Daoy (cell line): ENCODE measurements around the gene PDIA4. TPM values are rescaled to one million over a fixed set of nuclear protein-coding genes. Genes with fewer than 3 reads are reported as not detected.
"Not testable (repeated sequence)": the region's sequence is repeated elsewhere in the genome, so short reads cannot be mapped to it uniquely, and the experiment has no call there.

ENCODE experiments used
- DNase-seq: peaks from one replicate; pipeline ENCODE4 v3.0.0-alpha.2; 2015; ENCODE audit warnings: low read depth
- total RNA-seq: library from RNA; depleted of rRNA; stranded (reverse); fragments of >200 nt; shearing (Covaris generic); gene quantifications from 2 replicates; pipeline ENCODE4 v1.2.3, GENCODE V29; 2014; rRNA removed

Gene PDIA4, protein sequence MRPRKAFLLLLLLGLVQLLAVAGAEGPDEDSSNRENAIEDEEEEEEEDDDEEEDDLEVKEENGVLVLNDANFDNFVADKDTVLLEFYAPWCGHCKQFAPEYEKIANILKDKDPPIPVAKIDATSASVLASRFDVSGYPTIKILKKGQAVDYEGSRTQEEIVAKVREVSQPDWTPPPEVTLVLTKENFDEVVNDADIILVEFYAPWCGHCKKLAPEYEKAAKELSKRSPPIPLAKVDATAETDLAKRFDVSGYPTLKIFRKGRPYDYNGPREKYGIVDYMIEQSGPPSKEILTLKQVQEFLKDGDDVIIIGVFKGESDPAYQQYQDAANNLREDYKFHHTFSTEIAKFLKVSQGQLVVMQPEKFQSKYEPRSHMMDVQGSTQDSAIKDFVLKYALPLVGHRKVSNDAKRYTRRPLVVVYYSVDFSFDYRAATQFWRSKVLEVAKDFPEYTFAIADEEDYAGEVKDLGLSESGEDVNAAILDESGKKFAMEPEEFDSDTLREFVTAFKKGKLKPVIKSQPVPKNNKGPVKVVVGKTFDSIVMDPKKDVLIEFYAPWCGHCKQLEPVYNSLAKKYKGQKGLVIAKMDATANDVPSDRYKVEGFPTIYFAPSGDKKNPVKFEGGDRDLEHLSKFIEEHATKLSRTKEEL
- 332 and 349 TPM in 2 replicates for total RNA-seq

DNA sequence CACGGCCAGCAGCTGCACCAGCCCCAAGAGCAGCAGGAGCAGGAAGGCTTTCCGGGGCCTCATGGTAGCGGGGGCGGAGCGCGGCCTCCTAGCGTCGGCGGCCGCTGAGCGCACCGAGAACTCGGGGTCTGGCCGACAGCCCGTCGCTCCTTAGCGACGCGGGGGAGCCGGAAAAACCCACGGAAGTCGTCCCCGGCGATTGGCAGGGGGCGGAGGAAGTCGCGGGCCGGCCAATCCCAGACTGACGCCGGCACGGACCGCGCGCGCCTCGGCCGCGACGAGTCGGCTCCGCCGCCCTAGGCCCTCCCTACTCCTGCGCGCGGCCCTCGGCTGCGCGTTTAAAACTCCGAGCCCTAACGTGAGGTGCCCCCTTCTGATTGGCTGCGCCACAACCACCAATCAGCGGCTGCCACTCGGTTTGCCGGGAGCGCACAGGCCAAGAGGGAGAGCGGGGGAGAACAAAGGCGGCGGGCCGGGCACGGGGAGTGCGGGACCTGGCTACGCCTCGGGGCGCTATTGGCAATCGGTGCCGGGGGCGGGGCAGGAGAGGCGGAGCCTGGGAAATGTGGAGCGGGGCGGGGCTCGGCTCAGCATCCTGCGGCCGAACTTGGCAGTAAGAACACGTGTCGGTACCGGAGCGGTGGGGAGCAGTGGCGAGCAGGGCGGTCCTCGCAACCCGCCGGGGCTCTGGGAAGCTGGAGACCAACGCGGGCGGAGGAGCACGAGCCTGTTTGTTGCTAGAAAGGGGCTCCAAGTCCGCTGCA lies at the start of gene PDIA4:
PDIA4 (minus strand) TSS at position 160 of the 764 bp plus-strand sequence; CDS start at position 63, 97 bp downstream.
- DNase-seq: peak; percentile 100

DNA sequence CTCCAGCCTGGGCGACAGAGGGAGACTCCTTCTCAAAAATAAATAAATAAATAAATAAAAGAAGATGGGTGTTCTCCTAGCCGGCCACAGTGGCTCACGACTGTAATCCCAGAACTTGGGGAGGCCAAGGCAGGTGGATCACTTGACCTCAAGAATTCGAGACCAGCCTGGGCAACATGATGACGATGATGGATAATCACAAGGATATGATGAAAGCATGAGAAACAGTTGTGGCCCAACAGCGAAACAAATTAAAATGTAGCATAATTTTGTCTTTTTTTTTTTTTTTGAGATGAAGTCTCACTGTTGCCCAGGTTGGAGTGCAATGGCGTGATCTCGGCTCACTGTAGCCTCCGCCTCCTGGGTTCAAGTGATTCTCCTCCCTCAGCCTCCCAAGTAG lies 49.3 kb upstream of the PDIA4 start:
- DNase-seq: no peak

DNA sequence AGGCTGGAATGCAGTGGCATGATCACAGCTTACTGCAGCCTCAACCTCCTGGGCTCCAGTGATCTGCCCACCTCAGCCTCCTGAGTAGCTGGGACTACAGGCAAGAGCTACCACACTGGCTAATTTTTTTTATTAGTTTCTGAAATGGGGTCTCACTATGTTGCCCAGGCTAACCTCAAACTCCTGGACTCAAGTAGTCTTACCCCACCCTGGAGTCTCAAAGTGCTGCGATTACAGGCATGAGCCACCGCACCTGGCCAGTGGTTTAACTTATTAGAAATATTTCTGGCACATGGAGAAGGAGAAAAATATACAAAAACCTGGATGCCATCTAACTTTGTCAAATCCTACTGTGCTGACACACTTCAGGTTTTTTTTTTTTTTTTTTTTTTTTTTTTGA lies 47.0 kb upstream of the PDIA4 start:
- no peak for DNase-seq

DNA sequence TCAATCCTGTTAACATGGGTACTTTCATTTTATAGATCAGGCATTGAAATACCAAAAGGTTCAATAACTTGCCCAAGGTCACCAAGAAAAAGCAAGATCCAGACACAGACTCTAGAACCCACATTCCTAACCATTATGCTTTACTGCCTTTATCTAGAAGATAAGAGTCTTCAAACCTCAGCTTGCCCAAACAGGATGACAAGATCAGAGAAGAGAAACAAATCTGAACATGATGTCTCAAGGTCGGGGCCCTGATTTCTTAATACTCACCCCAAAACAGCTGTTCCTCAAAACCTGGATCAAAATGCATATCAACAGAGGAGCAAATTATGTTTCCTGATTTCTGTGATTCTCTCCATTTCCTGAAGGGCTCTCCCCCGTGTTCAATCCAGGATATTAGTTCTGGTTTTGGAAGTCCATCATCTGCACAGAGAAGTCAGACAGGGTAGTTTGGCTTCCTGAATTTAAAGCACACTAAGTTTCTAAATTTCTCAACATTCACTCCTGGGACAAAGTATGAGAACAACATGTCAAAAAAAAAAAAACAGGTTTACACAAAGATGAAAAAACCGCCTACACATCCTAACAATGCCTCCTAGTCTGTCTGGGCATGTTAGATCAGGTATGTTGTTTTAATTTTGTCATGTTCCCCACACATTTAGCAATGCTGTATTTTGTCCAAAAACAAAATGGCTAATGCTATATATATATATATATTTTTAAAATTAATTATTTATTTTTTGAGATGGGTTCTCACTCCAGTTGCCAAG lies 46.0 kb upstream of the PDIA4 start:
- no peak for DNase-seq

DNA sequence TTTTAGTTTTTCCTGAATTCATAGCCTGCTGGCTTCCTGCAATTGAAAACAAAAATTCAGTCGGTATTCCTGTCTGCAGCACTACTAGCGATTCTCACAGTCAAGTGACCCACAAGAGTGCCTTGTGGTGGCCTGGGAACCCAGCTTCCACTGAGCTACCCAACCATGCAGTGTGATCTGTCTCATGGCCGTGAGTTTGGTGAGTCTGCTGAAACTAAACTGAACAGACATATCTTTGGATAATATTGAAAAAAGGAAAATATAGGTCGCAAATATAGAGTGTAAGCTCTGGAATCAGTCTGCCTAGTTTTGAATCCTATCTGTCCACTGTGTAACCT lies 44.1 kb upstream of the PDIA4 start:
- DNase-seq: no peak

DNA sequence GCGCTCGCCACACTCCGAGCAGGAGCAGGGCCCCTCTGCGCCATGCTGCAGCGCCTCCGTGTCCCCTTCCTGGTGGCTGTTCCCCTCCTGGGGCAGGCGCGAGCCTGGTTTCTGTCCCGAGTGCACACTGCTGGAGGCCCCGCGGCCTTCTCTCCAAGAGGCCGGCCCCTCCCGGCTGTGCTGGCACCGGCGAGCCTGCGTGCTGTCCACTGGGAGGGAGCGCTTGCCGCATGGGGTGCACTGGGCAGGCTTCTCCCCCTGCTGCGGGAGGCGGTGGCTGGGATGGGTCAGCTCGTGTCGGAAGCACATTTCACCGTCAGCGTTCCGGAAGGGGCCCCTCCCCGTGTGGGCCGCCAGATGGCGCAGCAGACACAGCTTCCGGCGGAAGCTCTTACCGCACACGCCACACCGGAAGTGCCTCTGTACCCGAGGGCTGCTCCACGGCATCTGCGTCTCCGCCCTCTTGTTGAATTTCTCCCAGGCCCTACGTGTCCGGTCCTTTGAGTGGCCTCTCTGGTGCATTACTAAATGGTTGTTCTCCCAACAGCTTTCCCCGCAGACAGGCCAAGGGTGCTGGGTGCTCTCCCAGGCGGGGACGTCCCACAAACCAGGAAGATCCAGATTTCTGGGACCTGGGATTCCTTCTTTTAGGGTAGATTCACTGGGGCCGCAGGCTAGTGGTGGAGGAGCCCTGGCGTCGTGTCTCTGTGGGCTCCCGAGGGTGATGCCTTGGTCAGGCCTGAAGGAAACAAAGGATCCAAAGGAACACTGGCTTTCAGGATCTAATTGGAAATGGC lies 43.5 kb upstream of the PDIA4 start:
- peak; percentile 32 for DNase-seq

DNA sequence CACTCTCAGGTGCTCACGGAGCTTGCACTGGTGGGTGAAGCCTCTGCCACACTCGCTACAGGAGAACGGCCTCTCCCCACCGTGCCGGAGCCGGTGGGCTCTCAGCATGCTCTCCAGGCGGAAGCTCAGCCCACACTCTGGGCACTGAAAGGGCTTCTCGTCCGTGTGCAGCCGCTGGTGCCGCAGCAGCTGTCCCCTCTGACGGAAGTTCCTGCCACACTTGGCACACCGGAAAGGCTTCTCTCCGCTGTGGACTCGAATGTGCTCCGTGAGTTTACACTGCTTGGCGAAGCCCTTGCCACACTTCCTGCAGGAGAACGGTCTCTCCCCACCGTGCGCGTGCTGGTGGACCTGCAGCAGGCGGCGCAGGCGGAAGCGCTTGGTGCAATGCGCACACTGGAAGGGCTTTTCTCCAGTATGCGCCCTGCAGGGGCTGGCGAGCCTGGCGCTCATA lies 42.9 kb upstream of the PDIA4 start:
- no peak for DNase-seq

DNA sequence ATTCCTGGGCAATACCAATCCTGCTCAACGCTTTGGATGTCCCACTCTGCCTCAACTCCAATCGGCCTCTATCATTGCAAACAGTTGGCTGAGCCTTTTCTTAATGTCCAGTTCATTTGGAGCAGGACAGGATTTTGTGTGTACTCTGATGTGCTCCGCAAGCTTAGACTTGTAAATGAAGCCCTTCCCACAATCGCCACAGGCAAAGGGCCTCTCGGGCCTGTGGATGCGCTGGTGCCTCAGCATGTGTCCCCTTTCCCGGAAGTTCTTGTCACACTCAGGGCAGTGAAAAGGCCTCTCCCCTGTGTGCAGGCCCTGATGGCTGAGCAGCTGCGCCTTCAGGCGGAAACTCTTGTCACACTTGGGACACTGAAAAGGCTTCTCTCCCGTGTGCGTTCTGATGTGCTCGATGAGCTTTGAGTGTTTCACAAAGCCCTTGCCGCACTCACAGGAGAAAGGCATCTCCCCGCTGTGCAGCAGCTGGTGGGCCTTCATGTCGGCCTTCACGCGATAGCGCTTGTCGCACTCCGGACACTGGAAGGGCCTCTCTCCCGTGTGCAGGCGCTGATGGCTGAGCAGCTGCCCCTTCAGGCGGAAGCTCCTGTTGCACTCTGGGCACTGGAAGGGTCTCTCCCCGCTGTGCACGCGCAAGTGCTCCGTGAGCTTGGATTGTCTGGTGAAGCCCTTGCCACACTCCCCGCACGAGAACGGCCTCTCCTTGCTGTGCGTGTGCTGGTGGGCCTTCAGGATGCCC lies 42.2 kb upstream of the PDIA4 start:
- DNase-seq: no peak

DNA sequence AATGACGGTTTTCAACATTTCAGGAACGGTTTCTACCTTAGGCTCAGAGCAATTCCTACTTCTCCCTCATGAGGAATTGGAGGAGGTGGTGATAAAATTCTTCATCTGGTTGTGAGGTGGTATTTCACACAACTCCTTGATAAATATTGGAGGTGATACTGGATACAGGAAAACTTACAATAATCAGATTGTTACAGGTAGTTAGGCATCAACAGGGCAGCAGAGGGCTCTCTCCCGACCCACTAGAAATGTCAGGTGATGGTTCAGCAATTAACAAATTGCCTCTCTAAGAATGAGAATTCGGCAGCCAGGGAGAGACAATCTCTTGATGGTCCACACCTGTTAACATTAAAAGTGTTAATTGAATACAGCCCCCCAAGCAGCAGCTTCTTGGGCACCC lies 39.6 kb upstream of the PDIA4 start:
- no peak for DNase-seq

DNA sequence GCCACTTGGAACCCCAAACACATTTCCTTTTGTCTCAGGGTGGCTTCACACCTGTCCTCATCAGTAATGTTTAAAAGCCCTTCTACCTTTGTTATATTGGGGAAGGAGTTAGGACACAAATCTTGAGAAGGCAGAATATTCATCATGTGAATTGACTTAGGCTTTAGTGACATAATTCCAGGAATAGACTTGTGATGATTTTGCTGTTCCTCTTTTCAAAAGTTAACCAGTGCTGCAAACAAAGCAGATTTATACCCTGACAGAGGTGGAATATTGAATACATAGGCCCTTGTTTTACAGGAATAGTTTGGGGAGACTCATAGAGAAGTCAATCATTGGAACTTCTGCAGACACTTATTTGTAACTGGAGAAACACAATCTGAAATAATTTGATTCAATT lies 35.2 kb upstream of the PDIA4 start:
- DNase-seq: no peak

DNA sequence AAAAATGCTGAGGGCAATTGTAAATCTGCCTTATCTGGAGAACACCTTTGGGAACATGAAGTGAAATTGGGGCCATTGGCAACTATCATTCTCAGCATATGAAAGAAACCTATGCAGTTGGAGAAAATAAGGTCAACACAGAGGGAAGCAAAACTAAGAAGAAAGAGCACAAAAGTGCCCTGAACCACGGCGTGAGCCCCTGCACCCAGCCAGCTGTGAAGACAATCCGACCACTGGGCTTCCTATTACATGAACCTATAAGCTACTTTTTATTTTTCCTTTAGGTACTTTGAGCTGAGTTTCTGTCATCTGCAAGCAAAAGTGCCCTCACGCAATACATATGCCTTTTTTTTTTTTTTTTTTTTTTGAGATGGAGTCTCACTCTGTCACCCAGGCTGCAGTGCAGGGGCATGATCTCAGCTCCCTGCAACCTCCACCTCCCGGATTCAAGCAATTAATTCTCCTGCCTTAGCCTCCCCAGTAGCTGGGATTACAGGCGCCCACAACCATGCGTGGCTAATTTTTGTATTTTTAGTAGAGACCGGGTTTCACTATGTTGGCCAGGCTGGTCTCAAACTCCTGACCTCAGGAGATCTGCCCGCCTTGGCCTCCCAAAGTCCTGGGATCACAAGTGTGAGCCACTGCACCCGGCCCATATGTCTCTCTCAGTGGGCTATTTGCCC lies 34.1 kb upstream of the PDIA4 start:
- not testable (repeated sequence) for DNase-seq

DNA sequence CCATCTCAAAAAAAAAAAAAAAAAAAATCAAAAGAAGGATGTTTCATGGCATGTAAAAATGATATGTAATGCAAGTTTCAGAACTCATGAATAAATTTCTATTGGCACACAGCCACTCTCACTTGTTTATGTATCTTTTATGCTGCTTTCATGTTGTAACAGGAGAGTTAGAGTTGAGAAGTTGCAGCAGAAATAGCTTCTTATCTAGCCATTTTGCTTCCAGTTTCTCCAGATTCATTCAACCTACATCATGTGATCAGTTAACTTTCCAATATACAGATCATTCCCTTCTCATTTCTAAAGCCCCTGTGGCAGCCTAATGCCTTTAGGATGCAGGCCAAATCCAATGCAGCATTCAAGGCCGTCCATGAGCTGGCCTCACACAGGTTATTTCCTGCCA lies 31.9 kb upstream of the PDIA4 start:
- DNase-seq: no peak

DNA sequence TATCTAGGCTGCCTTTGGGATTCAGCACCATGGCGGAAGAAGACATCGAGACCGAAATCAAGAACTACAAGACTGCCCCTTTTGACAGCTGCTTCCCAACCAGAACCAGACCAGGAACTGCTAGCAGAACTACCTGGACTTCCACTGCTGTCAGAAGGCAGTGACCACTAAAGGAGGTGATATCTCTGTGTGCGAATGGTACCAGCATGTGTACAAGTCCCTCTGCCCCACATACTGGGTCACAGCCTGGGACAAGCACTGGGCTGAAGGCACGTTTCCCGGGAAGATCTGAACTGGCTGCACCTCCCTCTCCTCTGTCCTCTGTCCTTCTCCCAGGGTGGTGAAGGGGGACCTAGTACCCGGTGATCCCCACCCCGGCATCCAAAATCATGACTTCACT lies 25.6 kb upstream of the PDIA4 start:
- no peak for DNase-seq

DNA sequence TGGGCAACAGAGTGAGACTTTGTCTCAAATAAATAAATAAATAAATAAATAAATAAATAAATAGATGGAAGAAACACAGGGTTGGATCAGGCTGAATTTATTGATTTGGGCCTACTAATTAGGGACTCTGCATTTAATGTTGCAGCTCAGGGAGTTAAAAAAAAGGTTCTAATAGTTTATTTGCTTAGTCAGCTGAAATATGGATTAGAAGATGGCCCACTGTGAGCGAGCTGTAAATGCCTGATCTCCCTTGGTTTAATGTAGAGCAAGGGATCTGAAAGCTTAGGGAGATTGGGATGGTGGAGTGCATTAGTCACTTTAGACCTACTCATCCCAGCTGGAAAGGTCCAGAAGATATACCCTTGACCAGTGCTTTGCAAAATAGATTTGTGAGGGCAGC lies 25.1 kb upstream of the PDIA4 start:
- no peak for DNase-seq

DNA sequence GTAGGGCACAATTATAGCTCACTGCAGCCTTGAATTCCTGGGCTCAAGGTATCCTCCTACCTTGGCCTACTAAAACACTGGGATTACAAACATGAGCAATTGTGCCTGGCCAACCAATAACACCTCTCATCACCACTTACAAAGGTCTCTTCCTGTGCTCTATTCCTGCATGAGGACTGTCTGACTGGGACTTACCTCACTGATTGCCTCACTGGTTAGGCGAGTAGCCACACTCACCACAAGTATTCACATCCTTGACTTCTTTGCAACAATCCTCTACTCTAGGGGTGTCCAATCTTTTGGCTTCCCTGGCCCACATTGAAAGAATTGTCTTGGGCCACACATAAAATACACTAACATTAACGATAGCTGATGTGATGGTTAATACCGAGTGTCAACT lies 22.6 kb upstream of the PDIA4 start:
- peak; percentile 30 for DNase-seq

DNA sequence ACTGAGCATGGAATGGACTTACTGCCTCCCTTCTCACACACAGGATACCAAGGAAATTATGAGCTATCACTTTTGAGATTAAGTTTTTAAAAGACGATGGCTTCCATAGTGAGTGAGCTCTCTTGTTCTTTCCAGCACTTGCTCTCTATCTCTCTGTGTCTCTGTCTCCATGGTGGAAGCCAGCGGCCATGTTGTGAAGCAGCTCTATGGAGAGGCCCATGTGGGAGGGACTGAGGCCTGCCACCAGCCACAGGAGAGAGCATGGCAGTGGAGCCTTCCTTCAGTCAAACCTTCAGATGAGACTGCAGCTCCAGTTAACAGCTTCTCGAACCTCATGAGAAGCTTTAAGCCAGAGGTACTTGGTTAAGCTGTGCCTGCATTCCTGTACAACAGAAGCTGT lies 20.5 kb upstream of the PDIA4 start:
- no peak for DNase-seq

DNA sequence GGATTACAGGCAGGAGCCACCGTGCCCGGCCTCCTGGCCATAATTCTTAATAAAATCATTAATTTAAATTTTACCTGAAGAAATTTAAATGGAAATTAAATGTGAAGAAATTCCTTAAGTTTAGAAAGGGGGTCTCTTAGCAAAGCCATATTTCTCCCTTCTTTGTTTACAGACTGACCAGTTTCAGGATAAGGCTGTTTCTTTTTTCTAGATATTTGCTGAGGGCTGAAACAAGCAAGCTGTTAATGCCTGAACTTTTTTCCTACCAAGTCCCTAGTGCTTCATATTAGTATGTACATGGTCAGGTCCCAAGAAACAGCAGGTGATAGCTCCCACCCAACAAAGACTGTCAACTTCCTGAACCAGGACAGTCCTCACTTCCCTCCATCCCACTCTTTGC lies 18.1 kb upstream of the PDIA4 start:
- no peak for DNase-seq

DNA sequence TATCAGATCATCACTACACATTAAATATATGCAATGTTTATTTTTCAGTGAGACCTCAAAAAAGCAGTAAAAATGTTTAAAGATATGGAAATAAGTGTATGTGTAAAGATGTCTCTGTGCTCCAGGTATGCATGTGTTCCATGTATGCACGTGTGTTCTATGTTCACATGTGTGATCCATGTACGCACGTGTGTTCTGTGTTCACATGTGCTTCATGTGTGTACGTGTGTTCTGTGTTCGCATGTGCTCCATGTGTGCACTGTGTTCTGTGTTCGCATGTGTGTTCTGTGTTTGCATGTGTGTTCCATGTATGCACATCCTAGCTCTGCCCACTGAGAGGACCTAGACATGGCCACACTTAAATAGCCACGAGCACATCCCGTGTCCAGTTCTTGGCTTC lies 15.6 kb upstream of the PDIA4 start:
- no peak for DNase-seq

DNA sequence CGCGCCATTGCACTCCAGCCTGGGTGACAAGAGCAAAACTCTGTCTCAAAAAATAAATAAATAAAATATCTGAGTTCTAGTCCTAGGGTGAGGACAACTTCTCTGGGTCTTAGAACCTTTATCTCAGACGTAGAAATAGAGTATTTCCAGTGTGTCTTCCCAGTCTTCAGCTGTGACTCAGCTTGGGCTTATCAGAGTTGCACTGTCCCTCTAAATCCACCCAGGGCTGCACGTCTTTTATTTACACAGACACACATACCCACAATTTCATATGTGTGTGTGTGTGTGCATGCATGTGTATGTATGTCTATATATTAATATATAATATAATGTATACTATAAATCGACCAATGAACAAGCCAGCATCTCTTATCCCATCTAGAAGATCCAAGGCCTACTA lies 13.0 kb upstream of the PDIA4 start:
- no peak for DNase-seq

DNA sequence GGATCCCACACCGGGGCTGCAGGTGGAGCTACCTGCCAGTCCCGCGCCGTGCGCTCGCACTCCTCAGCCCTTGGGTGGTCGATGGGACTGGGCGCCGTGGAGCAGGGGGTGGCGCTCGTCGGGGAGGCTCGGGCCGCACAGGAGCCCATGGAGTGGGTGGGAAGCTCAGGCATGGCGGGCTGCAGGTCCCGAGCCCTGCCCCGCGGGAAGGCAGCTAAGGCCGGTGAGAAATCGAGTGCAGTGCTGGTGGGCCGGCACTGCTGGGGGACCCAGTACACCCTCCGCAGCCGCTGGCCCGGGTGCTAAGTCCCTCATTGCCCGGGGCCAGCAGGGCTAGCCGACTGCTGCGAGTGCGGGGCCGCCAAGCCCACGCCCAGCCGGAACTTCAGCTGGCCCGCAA lies 10.3 kb upstream of the PDIA4 start:
- DNase-seq: not testable (repeated sequence)
